AG09319 (cell line): Measurements from ENCODE around the gene GMEB2.
"Not testable (repeated sequence)": the region's sequence is repeated elsewhere in the genome, so short reads cannot be mapped to it uniquely, and the experiment has no call there.

ENCODE experiments used
- DNase-seq: peaks from one replicate; pipeline ENCODE4 v3.0.0-alpha.2; 2010; ENCODE audit warnings: low read depth; ENCODE audit errors: extremely low read depth
- CTCF ChIP-seq: IDR thresholded peaks from 2 replicates; pipeline ENCODE4 v1.5.1; 2011; ENCODE audit warnings: low read depth, mild to moderate bottlenecking, inconsistent platforms, low read length, moderate library complexity

The GMEB2 gene

GRCh38 chr20:63573647-63574131 lies 53.2 kb downstream of the GMEB2 start:
- no peak for TF ChIP-seq CTCF
- no peak for DNase-seq

GRCh38 chr20:63572788-63573646 lies 53.9 kb downstream of the GMEB2 start:
- TF ChIP-seq CTCF, result peak; percentile 7
- no peak for DNase-seq

- DNase-seq, result no peak
- TF ChIP-seq CTCF, result no peak
Measured at GRCh38 chr20:63572071-63572787, 54.7 kb downstream of the GMEB2 start.

GRCh38 chr20:63571087-63571478 lies 55.8 kb downstream of the GMEB2 start:
- not testable (repeated sequence) for DNase-seq

- no peak for TF ChIP-seq CTCF
- no peak for DNase-seq
Measured at GRCh38 chr20:63570281-63571086, 56.4 kb downstream of the GMEB2 start.

GRCh38 chr20:63568986-63569949 lies 57.6 kb downstream of the GMEB2 start:
- TF ChIP-seq CTCF, result no peak
- DNase-seq, result no peak
